Endothelial cell (in vitro differentiated cells): Measurements from ENCODE around the gene CTSE. TPM values are rescaled to one million over a fixed set of nuclear protein-coding genes. Genes with fewer than 3 reads are reported as not detected.

Experiments used
- DNase-seq: peaks from one replicate; pipeline ENCODE4 v3.0.0; 2021; ENCODE audit warnings: low spot score
- H3K27ac Mint-ChIP-seq: one replicate; pipeline ENCODE4 v1.8.0; 2021; ENCODE audit warnings: mixed read lengths, inconsistent platforms; ENCODE audit not compliant: unreplicated experiment
- H3K27me3 Mint-ChIP-seq: one replicate; pipeline ENCODE4 v1.8.0; 2021; ENCODE audit warnings: mild to moderate bottlenecking, moderate library complexity, mixed read lengths, inconsistent platforms; ENCODE audit not compliant: unreplicated experiment
- H3K36me3 Mint-ChIP-seq: one replicate; pipeline ENCODE4 v1.8.0; 2021; ENCODE audit warnings: mild to moderate bottlenecking, low read depth, mixed read lengths, inconsistent platforms; ENCODE audit not compliant: unreplicated experiment
- H3K4me1 Mint-ChIP-seq: one replicate; pipeline ENCODE4 v1.8.0; 2021; ENCODE audit warnings: mild to moderate bottlenecking, mixed read lengths, inconsistent platforms; ENCODE audit not compliant: unreplicated experiment
- H3K4me3 Mint-ChIP-seq: one replicate; pipeline ENCODE4 v1.8.0; 2021; ENCODE audit warnings: mild to moderate bottlenecking, mixed read lengths, inconsistent platforms; ENCODE audit not compliant: unreplicated experiment
- H3K9me3 Mint-ChIP-seq: one replicate; pipeline ENCODE4 v1.8.0; 2021; ENCODE audit warnings: mixed read lengths, inconsistent platforms; ENCODE audit not compliant: unreplicated experiment
- total RNA-seq: library from RNA; stranded (reverse); fragmentation: NEBNext Ultra II Directional; extraction: Animal tissue kit (Norgen Biotek cat#: 25700); gene quantifications from one replicate; pipeline ENCODE4 v1.2.1, GENCODE V29; 2021; ENCODE audit not compliant: unreplicated experiment
- TF ChIP-seq, protein P1 (sequence below): fragments of 200-600 bp; sonication (generic); IDR thresholded peaks from one replicate; pipeline ENCODE4 v1.5.0; 2021; ENCODE audit warnings: antibody characterized with exemption; ENCODE audit not compliant: unreplicated experiment

The CTSE gene
- total RNA-seq, 1 donor from 2014 or later: not detected

GRCh38 chr1:205973377-205974232 lies 50.1 kb downstream of the CTSE start:
- H3K4me1 Mint-ChIP-seq: peaks cover 6% of the 10 kb centered on the region
- no peak for DNase-seq
- TF ChIP-seq, protein P1, sequence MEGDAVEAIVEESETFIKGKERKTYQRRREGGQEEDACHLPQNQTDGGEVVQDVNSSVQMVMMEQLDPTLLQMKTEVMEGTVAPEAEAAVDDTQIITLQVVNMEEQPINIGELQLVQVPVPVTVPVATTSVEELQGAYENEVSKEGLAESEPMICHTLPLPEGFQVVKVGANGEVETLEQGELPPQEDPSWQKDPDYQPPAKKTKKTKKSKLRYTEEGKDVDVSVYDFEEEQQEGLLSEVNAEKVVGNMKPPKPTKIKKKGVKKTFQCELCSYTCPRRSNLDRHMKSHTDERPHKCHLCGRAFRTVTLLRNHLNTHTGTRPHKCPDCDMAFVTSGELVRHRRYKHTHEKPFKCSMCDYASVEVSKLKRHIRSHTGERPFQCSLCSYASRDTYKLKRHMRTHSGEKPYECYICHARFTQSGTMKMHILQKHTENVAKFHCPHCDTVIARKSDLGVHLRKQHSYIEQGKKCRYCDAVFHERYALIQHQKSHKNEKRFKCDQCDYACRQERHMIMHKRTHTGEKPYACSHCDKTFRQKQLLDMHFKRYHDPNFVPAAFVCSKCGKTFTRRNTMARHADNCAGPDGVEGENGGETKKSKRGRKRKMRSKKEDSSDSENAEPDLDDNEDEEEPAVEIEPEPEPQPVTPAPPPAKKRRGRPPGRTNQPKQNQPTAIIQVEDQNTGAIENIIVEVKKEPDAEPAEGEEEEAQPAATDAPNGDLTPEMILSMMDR: no peak
- peak overlapping the region; percentile 61 for H3K4me3 Mint-ChIP-seq
- H3K27ac Mint-ChIP-seq: peak overlapping the region; percentile 79
- no peaks in the 10 kb centered on the region for H3K9me3 Mint-ChIP-seq
- peaks cover 4% of the 10 kb centered on the region for H3K27me3 Mint-ChIP-seq
- H3K36me3 Mint-ChIP-seq: peaks cover 21% of the 10 kb centered on the region

DNA sequence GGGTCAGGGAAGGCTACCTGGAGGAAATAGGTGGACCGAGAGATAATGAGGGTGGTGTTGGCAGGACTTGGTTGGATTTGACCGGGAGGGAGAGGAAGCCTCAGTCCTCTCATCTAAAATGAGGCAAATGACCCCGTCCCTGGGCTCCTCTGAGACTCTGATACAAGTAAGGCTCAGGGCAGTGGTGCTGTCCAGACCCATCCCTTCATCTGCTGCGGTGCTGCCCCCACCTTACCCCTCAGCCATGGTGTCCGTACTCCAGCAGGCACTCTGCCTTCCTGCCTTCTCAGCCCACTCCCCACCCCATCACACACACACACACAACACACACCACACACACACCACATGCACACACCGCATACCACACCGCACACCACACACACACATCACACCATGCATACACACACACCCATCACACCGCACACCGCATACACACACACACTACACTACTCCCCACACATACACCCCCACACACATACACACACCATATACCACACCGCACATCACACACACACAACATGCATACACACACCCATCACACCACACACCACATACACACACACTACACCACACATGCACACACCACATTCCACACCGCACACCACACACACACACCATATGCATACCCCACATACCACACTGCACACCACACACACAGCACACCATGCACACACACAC lies 51.1 kb downstream of the CTSE start:
- no peak for DNase-seq
- TF ChIP-seq, protein P1: no peak

DNA sequence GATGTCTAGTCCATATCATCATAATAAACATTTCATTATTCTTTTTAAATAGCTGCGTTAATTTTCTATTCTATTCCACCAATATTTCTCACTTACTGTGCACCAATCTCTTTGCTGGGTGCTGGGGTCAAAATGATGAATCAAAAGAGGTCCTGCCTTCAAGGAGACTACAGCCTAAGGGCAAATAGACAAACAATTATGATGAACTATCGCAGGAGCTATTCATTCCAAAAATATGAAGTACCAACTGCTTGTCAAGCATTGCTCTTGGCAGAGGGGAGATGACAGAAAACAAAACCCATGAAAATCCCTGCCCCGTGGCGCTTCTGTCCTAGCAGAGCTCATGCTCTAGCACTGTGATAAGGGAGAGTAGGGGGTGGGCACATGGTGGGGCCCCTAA lies 51.6 kb downstream of the CTSE start:
- no peak for DNase-seq
- H3K36me3 Mint-ChIP-seq: peaks cover 21% of the 10 kb centered on the region
- no peaks in the 10 kb centered on the region for H3K9me3 Mint-ChIP-seq
- H3K4me1 Mint-ChIP-seq: peaks cover 6% of the 10 kb centered on the region
- TF ChIP-seq, protein P1: no peak
- no peak overlapping the region for H3K27ac Mint-ChIP-seq
- peaks cover 4% of the 10 kb centered on the region for H3K27me3 Mint-ChIP-seq
- no peak overlapping the region for H3K4me3 Mint-ChIP-seq

More for the DNA sequence above, 51.1 kb downstream of the CTSE start:
- Mint-ChIP-seq H3K27ac (no peak overlapping the region), H3K4me3 (no peak overlapping the region), H3K4me1 (peaks cover 6% of the 10 kb centered on the region), H3K36me3 (peaks cover 21% of the 10 kb centered on the region), H3K27me3 (peaks cover 4% of the 10 kb centered on the region), H3K9me3 (no peaks in the 10 kb centered on the region)

GRCh38 chr1:205971082-205971481 lies 52.6 kb downstream of the CTSE start:
- TF ChIP-seq, protein P1: no peak
- Mint-ChIP-seq H3K27me3 (peaks cover 4% of the 10 kb centered on the region), H3K4me3 (no peak overlapping the region), H3K27ac (no peak overlapping the region), H3K9me3 (no peaks in the 10 kb centered on the region), H3K4me1 (peaks cover 6% of the 10 kb centered on the region), H3K36me3 (peaks cover 21% of the 10 kb centered on the region)
- no peak for DNase-seq

GRCh38 chr1:205970486-205970885 lies 53.2 kb downstream of the CTSE start:
- peaks cover 21% of the 10 kb centered on the region for H3K36me3 Mint-ChIP-seq
- no peak for DNase-seq
- no peak overlapping the region for H3K4me3 Mint-ChIP-seq
- H3K27me3 Mint-ChIP-seq: peaks cover 4% of the 10 kb centered on the region
- TF ChIP-seq, protein P1: no peak
- H3K4me1 Mint-ChIP-seq: peaks cover 6% of the 10 kb centered on the region
- no peak overlapping the region for H3K27ac Mint-ChIP-seq
- no peaks in the 10 kb centered on the region for H3K9me3 Mint-ChIP-seq
